CD4-positive, alpha-beta T cell treated with Interleukin-1 beta for 1 hour (primary cell): ENCODE measurements around the gene REXO1.

ENCODE experiments used
- DNase-seq, 2 donors: peaks; one replicate each; pipeline ENCODE4 v3.0.0-alpha.2; 2020 to 2022

Gene REXO1

DNA sequence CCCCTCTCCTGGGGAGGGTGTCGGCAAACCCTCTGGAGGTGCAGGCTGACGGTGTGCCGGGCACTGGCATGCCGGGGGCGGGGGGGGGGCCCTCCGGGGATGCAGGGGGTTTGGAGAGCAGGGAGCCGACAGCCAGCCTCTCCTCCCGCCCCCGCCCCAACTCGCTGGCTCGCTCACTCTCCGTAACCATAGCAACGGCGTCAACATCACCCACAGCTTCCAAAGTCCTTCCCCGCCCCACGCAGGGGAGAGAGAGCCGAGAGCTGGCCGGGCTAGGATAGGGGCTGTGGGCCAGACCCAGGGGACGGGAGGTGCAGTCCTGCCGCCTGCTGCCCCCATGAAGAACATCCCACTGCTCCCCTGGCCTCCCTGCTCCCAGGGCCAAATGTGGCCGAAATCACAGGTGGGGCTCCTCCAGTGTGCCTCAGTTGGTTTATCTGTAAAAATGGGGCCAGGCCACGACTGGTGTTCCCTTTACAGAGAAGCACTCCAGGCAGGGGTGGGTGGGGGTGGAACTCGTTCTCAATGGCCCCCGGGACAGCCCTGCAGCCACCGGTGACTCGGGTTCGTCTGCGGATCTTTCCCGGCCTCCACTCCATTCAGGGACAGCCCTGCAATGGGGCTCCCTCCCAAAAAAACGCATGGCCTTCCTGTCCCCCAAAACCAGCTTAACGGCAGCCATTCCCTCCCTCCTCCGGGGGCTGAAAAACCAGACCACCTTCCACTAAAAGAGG is 11.9 kb upstream of the REXO1 start:
- DNase-seq = peak; percentile 74 to 77

DNA sequence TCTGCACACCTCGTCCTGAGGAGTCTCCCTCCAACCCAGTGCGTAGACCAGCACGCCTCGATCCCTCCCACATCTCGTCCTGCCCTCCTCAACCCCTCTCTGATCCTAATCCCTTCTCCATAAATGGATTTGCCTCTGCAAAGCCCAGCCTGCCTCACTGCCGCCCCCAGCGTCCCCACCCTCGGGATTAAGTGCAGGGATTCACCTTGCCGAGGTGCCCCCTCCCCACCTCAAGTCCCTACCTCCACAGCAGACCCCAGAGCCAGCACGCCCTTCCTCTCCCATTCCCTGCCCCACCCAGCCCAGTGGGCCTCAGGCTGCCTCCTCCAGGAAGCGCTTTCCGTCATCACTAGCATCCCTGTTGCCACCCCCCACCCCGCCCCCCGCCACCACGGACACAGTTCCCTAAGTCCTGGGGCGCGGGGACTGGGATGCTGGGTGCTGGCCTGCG is 11.1 kb upstream of the REXO1 start:
- DNase-seq = no peak

DNA sequence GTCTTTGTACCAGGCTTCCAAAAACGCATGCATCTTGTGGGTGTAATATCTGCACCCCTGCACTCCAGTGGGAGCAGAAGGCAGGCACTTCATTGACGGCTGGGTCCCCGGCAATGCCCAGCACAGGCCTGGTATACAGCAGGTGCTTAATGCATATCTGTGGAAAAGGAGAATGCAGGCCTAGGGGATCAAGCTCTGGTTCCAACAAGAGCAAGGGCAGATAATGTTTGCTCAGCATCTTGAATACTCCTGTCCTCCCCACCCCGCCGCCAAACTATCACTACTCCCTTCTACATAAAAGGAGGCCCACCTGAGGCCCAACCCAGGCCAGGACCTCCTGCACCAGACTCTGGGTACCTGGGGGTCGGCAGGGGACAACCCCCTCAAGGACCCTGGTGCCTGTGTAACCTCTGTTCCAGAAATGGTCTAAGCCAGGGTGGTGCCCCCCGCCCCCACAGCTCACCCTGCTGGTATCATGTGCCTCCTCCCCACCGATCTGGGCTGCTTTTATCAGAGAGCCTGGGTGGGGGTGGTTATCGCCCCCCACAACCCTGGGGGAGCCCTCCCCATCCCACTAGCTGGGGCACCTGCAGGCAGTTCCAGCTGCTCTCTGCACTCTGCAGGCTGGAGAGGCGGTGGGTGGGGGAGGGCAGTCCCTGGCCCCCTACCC is 10.3 kb upstream of the REXO1 start:
- no peak for DNase-seq

DNA sequence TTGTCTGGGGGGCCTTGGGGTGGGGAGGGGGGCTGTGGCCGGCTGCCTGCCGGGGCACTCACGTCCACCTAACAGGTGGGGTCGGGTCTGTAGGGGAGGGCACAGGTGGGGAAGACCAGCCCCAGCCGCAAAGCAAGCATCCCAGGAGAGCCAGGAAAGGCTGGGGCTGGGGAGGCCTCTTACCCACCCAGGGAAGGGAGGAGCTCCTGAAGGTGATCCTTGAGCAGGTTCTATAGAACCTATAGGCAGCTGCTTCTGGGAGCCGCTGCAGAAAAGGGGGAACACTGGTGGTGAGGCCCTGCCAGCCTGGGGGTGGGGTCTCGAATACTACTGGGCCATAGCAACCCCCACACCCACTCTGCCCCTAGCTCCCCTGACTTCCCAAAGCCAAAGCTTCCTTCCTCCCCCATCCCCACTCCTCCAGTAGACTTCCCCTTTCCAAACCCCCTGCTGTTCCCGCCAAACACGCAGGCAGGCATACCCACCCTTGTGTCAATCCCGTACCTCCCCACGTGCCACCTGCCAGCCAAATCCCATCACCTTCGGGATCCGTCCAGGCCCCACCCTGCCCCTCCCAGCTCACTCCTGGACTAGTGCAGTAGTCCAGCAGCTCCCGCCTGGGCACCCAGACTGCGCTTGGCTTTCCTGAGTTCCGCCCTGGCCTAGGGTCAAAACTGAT is 9.5 kb upstream of the REXO1 start:
- no peak for DNase-seq

DNA sequence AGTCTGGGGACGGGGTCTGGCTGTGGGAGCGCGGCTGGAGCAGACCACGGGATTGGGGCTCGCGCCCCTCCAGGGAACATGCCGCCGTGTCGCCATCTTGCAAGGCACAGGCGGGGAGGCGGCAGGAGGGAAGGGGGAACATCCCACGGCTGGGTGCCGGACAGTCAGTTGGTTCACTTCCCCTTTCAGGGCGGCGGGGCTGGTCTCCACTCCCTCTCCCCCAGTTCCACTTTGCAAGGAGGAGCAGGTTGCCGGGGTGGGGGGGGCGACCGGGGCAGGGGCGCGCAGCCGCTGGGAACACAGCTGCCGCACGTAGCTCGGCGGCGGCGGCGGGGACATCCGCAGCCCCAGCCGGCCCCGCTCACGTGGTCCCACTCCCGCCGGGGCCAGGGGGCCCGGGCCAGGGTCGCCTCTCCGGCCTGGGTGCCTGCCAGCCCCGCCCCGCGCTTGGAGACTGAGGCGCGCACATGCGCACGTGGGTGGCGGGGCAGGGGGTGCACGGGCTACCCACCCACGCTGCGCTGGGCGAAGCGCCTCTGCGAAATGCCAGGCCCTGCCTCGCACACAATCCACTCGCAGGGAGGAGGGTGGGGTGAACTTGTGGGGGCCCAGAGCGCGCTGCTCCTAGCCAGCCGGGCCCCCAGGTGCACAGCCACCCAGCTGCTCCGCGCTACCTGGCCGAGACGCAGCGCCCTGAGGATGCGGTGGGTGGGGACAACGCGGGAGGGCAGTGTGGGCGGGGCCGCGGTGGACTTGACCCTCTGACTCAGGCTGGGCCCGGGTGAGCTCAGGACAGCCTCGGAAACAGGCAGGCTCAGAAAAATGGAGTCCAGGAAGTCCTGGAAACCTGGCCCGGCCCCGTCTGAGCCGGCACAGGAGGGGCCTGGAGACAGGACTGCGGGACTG is 8.7 kb upstream of the REXO1 start:
- DNase-seq = peak in 1 of 2 donors; percentile 78

DNA sequence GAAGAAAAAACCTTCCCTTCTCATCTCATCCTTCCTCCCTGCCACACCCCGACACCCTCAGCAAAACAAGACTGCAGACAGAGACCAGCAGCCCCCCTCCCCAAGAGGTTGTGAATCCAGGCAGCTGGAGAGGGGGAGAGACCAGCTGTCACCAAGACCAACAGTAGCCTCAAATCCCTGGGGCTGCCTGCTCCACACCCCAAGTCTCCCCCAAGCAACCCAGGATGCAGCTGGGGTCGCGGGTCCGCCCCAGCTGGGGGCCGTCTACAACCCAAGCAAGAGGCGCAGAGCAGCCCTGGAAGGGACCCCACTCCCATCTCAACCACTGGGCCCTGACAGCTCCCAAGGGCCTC is 8.0 kb upstream of the REXO1 start:
- no peak for DNase-seq

DNA sequence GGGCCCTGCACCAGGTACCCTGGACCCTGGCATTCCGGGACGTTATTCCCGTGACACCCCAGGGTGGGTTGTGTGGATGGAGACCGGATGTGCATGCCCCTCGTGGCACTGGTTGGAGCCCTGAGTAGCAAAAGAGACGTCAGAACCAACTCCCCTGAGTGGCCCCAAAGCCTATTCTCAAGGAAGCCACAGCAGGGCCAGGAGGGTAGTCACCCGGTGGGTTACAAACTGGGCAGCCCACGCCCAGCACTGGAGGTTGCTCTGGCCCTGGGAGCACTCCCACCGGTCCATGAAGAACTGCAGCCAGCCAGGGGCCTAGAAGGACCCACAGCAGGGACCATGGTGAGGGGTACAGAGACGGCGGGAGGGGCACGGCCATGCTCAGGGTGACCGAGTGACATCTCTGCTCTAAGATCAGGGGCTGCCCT is 7.6 kb upstream of the REXO1 start:
- peak in 1 of 2 donors; percentile 18 for DNase-seq

DNA sequence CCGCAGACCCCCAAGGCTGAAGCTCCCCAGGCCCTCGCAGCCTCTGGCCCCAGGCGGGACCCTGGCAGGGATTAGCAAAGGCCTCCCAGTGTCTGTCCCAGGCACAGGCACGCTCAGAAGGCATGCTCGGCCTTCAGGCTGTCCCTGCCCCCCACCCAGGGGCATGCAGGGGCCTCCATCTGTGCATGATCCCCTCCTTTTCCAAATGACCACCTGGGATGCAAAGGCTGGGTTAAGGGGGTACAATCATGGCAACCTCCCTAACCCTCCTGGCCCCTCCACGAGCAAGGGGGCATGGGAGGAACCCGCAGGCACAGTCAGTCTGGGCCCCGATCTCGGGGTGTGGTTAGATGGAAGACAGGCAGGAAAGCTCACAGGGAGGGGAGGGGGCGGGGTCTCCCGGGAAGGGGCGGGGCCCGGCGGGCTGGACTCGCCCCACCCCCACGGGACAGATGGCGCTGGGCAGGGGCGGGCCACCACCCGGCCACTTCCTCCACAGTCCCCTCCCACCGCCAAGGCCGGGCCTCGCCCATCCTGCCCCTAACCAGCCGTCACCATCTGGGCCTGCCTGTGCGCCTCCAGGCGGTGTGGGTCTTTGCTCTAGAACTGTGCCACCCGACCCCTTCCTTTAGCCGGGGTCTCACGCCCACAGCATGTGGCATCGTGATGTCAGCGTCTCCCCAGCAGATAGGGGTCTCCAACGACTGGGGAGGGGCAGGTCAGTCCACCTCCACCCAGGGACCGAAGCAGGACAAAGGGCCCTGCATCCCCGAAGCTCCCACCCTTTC is 7.0 kb upstream of the REXO1 start:
- peak; percentile 91 for DNase-seq

DNA sequence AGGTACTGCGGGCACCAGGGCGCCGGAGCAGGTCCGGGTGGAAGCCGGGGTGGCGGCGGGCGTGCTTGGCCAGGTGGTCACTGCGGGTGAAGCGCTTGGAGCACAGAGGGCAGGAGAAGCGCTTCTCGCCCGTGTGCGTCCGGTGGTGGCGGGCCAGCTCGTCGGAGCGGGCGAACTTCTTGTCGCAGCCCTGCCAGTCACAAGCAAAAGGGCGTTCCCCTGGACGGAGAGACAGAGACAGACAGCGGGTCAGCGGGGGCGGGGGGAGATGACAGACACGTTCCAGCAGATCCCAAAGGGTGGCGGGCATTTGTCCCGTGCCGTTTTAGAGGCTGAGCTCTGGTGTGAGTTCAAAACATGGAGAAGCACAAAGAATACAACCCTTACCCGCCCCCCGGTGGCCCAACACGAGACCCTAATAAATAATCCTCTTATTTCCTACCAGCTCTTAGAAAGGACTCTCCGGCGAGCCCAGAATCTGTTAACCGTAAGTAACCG is 6.3 kb upstream of the REXO1 start:
- no peak for DNase-seq

DNA sequence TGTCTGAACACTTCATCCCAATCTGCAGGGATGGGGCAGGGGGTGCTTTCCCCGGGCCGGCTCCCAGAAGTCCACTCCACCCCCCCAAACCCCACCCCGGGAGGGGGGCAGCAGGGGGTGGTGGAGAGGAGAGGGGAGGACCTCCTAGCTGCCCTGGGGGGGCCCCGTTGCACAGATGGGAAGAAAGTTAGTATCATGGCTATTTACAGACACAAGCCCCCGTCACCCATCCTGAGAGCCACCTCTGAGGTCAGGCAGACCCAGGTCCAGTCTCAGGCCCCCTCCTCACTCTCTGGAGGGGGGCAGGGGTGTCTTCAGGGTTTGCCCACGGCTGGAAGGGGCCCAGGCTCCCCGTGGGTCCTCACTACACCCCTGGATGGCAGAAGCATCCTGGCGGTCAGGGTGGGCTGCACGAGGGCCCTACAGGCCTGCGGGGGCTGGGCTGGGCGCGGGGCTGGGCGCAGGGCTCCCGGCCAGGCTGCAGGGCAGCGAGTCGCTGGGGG is 5.8 kb upstream of the REXO1 start:
- no peak for DNase-seq

DNA sequence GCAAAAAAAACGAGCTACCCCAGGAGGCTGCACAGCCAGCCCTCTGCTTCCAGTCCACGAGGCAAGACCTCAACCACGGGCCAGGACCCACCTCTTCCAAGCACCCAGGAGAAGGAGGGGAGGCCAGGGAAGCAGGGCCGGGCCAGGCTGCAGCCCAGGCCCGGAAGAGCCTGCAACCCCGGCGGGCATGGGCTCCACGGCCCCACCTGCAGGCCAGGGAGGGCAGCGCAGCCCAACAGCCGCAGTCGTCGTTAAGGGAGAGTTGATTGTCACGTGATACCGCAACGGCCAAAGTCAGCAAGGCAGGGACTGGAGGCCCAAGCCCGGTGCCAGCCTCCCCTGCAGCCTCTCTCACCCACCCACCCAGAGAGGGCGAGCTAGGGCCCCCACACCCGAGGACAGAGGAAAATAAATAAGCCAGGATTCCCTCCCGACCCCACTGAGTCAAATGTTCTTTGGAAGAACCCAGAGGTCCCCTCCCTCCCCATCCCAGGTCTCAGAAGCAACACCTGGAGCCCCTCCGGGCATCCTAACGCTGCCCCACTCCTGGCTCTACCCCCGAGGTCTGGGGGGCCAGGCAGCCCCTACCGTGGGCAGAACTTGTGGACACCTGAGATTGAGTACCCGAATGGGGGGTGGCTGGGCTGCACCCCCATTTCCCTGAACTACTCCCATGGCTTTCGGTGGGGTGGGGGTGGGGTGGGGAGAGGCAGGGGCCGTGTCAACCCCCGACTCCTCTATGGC is 5.2 kb upstream of the REXO1 start:
- DNase-seq = peak; percentile 84 to 85

DNA sequence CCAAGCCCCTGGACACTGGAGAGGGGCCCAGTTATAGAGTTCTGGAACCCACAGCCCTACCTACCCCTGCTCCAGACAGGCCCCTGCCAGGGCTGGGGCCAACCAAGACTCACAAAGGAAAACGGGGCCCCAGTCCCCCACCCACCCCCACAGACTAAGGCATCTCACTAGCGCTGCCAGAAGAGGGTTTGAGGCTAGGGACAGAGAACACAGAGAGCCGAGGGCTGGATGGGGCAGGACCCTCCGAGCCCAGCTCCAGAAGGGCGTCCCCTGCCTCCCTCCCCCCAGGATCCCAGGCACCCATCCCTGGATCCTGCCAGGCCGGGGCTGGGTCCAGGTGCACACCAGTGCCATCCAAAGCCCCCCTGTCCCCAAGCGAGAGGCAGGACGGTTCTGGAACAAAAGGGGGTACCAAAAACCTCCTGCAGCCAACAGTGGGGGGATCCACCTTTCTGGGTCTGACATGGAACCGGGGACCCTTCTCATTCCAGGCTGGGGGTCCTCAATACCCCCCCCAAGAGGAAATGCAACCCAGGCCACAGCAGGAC is 4.4 kb upstream of the REXO1 start:
- DNase-seq = no peak

DNA sequence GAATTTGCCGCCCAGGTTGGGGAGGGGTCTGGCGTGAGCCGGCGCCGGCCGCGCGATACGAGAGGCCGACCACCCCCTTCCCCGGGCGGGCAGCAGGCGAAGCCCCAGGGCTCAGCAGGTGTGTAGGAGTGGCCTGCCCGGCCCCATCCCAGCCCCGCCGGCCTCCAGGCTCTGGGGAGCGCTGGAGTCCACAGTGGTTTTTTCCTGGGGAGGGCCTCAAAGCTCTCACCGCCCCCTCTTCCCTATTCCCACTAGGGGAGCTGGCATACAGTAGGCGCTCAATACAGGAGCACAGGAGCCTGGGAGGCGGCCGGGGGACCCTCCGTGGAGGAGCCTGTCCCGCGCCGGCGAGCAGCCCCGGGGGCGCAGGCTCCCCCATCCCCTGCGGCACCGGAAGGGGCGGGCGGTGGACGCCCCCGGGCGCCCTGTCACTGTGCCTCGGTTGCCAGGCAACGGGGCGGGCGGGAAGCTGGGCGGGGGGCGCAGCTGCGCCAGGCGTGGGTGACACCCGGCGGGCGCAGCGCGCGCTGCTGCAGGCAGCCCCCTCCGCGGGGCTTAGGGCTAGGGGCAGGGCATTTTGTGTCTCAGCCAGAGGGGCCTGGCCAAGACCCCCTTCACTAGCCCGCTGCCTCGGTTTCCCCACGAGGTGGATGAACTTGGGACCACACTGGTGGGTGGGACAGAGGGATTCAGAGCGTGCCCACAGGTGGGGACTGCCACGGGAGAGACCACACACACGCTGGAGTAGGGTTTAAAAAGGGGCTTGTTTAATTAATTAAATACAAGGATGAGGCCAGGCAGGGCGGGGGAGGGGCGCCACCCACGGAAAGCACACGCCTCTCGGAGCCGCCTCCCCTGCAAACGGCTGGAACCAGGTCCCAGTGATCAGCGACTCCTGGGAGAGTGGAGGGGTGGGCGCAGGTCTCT is 3.6 kb upstream of the REXO1 start:
- DNase-seq = peak; percentile 67 to 80

DNA sequence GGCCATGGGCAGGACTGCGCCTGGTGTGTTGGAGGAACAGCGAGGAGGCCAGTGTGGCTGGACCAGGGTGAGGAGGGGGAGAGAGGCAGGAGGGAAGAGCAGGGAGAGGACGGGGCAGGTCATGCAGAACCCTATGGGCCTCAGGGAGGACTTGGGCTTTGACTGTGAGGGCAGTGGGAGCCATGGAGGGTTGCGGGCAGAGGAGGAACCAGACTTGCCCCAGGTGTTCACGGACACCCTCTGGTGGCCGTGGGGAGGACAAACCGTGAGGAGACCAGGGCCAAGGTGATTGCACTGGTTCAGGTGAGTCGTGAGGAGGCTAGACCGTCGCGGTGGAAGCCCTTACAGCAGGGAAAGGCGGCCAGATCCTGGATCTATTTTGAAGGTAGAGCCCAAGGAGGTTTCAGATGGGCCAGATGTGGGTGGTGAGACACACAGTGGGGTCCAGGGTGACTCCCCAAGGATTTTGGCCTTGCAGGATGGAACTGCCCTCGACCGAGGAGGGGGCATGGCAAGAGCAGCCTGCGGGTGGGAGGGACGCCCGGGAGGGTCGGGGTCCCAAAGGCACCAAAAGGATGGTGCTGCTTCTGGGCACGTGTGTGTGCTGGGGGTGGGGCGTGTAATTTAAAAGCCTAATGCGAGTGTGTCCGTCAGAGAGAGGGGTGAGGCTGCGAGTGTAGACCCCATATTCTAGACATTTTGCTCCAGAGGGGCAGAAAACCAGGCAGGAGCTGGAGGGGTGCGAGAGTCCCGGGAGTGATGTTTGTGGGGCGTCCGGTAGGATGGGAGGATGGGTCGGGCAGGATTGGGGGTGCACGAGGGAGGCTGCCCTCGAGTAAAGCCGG is 2.7 kb upstream of the REXO1 start:
- DNase-seq = peak in 1 of 2 donors; percentile 27

DNA sequence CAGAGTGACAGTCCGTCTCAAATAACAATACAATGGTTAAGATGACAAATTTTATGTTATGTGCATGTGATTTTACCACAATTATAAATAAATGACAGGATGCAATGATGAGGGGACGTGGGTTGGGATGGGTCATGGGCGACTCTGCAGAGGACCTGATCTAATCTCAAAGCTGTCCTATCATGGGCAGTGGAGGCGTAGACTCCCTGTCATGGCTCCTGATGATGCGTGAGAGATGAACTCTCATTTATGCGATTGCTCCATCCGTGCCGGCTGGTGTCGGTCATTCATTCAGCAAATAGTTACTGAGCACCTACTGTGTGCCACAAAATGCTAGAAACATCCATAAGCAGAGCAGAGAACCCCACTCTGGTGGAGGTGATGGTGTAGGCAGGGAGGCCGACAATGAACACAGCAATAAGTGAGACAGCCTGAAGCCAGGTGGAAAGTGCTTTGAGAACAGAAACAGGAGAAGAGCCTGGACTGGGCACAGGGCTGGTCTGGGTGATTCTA is 1.7 kb upstream of the REXO1 start:
- no peak for DNase-seq

DNA sequence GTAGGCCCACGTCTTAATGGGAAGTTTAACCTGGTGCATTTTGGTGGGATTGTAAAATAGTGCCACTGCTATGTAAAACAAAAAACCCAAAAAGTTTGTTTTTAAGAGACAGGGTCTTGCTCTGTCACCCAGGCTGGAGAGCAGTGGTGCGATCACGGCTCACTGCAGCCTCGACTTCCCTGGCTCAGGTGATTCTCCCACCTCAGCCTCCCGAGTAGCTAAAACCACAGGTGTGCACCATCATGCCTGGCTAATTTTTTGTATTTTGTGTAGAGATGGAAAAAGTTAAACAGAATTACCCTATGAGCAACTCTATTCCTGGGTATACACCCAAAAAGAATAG is 820 bp upstream of the REXO1 start:
- no peak for DNase-seq

DNA sequence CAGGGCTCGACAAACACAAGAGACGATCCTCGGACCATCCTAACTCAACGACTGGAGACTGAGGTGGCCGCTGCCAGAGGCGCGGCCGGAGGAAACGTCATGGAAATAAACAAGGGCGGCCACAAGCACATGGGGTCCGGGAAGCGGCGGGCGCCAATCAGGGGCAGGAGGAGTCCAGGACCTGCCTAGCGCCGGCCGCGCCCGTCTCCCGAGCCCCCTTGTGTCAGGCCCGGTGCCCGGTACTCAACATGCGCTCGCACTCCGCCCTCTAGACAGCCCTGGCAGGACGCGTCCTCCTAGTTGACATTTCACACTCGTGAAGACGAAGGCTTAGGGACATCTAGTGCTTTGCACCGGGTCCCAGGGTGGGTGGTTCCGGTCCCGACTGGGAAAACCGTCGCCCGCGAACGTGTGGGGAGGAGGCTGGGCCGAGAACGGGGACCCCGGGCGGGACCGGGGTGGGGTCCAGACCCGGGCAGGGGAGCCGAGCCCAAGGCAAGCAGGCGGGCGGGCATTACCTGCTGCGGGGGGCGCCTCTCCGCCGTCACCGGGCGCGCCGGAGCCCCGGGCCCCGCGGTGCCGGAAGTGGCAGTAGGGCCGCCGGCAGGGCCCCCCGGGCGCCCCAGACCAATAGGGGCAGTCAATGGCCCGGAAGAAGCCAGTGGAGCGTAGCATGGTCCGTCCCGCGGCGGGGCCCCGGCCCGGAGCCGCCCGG is 442 bp downstream of the REXO1 start:
- no peak for DNase-seq

DNA sequence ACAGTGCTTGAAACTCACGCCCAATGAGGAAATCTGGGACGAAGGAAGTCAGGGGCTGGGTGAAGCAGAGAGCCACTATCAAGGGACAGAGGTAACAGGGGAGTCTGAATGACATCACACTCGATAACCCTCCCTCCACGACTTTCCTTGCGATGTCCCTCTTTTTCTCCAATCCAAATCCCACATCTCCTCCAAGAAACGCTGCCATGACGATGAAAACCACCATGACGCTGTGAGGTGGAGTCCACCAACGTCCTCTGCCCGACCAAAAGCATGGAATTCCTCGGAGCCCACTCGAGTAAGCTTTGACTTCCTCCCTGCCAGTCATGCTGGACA is 967 bp downstream of the REXO1 start:
- no peak for DNase-seq
